GM12801 (cell line): ENCODE data around the gene ADGRA1.

ENCODE experiments used
- CTCF ChIP-seq: IDR thresholded peaks from one replicate; pipeline ENCODE4 v1.5.1; 2011; ENCODE audit warnings: control low read depth; ENCODE audit not compliant: insufficient read length; ENCODE audit errors: extremely low read depth

The ADGRA1 gene

GRCh38 chr10:133104963-133105640 lies 17.4 kb downstream of the ADGRA1 start:
- TF ChIP-seq CTCF, result no peak

GRCh38 chr10:133105686-133106390 lies 18.1 kb downstream of the ADGRA1 start:
- TF ChIP-seq CTCF, result no peak

GRCh38 chr10:133106516-133106915 lies 18.8 kb downstream of the ADGRA1 start:
- TF ChIP-seq CTCF, result no peak

- TF ChIP-seq CTCF, result no peak
Observed at GRCh38 chr10:133107442-133107841, 19.7 kb downstream of the ADGRA1 start.

- no peak for TF ChIP-seq CTCF
Observed at GRCh38 chr10:133109711-133110110, 22.0 kb downstream of the ADGRA1 start.

GRCh38 chr10:133110133-133110532 lies 22.4 kb downstream of the ADGRA1 start:
- TF ChIP-seq CTCF, result no peak

- no peak for TF ChIP-seq CTCF
Observed at GRCh38 chr10:133110609-133111275, 23.0 kb downstream of the ADGRA1 start.
